Measurements from ENCODE around the gene TIMMDC1.
"Not testable (repeated sequence)": the region's sequence is repeated elsewhere in the genome, so short reads cannot be mapped to it uniquely, and the experiment has no call there.

TIMMDC1 gene

DNA sequence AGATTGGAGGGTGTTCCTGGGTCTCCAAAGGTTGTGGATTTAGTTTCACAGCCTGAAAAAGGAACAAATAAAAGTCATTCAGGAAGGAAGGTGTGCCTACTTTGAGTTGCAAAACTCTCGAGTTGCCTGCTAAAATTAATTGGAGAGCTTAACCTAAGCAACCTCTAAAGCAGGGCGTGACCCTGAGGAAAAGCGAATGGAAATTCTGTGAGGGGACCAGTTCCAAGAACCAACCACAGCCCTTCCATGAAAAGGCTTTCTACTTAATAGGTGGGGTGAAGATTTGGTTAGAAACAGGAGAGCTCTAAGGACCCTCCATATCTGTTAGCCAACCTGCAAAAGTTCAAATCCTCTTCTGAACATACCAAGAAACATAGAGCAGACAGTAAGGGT is 59.5 kb downstream of the TIMMDC1 start:
- DNase-seq: no peak

DNA sequence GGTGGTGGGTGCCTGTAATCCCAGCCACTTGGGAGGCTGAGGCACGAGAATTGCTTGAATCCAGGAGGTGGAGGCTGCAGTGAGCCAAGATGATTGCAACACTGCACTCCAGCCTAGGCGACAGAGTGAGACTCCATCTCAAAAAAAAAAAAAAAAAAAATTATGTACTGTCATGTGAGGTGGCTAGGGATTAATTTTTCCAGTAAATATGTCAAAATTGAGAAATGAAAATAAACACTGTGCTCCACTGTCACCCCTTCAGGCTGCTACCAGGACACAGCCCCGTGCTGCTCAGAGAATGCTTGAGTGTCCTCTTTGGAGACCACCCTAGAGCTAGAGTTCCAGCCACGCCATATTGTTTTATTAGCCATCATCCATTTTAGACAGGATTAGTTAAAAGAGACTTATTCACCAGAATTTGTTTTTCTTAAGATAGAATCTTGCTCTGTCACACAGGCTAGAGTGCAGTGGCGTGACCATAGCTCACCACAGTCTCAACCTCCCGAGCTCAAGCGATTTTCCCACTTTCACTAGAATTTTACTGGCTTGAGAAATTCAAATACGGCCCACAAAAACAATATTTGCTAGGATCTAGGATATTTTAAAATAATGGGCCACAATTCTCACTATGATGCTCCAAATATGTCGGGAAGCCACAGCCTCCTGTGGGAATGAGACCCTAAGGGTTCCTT is 60.4 kb downstream of the TIMMDC1 start:
- no peak for DNase-seq

DNA sequence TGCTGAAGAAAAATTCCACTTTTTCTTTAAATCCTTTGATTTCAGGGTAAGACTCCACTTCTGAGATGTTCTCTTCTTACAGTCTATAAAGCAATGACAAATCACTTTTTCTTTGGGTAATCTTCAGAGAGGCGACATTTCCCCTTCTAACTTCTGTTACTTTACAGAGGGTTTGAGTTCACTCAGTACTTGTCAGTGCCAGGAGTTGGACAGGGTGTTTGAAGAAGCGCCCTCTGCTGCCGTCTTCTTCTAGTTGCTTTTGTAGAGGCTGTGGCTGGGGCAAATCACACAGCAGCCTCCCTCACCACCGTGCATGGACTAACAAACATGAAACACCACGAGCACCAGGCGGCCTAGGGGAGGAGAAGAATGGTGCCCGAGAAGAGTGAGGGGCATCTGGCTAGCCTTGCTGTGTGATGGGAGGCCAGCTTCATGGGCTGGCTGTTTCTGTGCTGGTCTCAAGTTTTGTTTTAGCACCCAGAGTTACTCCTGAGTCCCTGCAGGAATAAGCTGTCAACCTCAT is 61.2 kb downstream of the TIMMDC1 start, which contains the start of gene CD80:
CD80 (minus strand) TSS at position 174 of the 523 bp plus-strand sequence. CDS start 1,886 bp downstream, outside the sequence.
- peak; percentile 63 to 66 for DNase-seq

DNA sequence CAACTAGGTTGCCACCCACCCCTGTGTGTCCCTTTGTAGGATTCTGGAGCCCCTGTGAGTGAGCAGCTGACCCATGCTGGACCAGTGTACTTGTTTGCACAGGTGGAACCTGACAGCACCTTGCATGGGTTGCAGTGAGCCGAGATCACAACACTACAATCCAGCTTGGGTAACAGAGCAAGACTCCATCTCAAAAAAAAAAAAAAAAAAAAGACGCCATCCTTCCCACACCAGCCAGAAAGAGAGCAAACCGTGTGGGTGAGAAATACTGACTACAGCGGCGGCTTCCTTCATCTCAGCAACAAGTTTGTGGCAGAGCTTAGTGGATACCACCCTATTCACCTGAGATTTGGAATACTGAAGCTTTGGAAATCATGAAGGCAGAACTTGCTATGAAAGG is 61.8 kb downstream of the TIMMDC1 start:
- no peak for DNase-seq

DNA sequence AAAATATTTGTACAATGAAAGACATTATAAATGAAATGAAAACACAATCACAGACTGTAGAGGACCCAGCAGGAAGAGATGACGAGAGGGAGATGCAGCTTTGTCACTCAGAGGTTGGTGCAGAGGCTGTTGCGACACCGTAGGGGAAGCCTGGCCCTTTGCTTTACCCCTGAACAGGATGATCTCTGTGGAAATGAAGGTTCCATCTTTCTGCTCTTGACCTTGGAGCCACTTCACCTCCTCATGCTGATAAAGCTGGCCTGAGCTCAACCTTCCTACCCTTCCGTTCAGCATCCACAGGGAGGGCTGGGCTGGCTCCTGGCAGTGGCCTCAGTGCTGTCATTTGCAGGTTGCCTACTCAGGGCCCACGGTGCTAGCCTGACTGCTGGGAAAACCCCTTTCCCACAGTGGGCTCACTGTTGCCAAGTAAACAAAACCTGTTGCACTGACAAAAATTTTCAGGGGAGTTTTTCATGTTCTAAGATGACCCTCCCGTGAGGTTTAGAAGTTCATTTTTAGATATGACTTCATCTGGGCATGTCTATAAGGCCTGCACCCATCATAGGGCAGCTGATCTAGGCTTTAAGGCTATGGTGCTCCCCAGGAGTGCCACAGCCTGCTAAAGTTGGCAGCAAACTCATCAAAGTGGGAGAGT is 64.1 kb downstream of the TIMMDC1 start:
- DNase-seq: peak; percentile 21 to 43

DNA sequence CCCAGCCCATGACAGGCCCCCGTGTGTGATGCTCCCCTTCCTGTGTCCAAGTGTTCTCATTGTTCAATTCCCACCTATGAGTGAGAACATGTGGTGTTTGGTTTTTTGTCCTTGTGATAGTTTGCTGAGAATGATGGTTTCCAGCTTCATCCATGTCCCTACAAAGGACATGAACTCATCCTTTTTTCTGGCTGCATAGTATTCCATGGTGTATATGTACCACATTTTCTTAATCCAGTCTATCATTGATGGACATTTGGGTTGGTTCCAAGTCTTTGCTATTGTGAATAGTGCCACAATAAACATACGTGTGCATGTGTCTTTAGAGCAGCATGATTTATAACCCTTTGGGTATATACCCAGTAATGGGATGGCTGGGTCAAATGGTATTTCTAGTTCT is 65.0 kb downstream of the TIMMDC1 start:
- not testable (repeated sequence) for DNase-seq

DNA sequence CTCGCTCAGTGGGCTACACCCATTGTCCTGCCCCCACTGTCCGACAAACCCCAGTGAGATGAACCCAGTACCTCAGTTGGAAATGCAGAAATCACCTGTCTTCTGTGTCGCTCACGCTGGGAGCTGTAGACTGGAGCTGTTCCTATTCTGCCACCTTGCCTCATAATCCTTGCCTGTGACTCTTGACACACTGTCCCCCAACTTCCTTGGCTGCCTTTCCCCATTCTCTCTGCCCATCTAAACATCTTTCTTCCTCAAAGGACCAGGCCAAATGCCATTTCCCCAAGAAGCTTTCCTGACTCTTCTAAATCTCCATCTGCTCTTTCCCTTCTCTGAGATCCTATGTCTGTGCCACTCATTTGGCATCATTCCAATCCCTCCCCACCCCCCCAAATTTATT is 70.8 kb downstream of the TIMMDC1 start:
- no peak for DNase-seq

DNA sequence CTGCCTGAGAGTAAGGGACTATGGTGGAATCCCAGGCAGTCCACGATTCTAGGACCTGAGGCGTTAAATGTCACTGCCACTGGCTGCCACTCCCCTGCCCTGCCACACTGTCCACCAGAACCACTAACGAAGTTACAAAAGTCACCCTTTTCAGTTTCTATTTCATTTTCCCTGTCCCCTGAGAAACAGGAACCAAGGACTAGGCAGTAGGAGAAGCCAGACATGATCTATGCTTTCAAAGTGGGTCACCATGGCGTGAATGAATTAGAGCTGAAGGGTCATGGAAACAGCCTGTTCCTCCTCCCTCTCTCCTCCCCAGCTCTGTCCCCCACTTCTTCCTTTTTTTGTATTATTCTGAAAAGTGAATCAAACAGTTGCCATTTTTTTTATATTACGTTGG is 71.9 kb downstream of the TIMMDC1 start:
- no peak for DNase-seq

DNA sequence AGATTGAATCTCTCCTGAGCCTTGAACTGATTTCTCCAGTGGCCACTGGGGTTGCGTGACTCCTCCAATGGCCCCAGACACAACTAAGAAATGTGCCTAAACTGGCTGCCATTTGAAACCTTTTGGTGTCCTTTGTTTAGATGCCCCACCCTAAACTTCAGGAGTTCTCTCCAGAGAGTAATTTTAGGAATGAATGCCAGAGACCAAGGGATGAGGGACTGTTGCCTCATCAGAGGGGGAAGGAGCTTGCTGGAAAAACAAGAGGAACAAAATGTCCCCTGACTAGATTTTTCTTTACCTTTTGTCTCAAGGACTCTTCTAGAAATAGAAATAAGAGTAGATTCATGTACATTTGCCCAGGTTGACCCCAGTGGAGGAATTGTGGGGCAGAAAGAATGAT is 72.9 kb downstream of the TIMMDC1 start:
- DNase-seq: no peak

DNA sequence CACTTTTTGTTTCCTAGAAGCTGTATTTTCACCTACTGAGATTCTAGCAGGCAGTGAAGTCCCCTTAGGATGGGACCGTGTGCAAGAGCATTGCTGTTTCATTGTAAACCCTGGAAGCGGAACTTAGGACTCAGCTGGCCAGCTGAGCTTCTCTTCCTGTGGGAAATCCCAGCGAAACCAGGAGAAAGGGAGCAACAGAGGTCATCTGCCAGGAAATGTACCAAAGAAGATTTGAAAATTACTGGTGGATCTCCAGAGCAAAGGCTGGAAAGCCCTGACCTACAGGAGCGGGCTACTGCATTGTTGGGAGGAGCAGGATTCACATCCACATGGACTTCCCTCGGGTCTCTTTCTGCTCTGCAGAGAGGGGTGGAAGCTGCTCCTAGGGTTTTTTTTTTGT is 73.3 kb downstream of the TIMMDC1 start:
- DNase-seq: no peak
